HepG2 (cell line): ENCODE measurements around the gene CPLANE1. TPM values are rescaled to one million over a fixed set of nuclear protein-coding genes. Genes with fewer than 3 reads are reported as not detected.

ENCODE experiments used
- ATAC-seq: fragments of 200-7000 bp; cut with Tn5 transposase; 3 replicates; pipeline ENCODE4 v1.9.1; 2020; ENCODE audit warnings: mild to moderate bottlenecking, moderate library complexity
- BruUV-seq: library from RNA; stranded (reverse); fragments of 400-500 nt; replicated peaks from 2 replicates; lab custom pipeline; 2021; lab: Mats Ljungman, UMichigan
- CTCF ChIA-PET: fragments of 300-600 bp; formaldehyde crosslinking; extraction: SDS; loops from one replicate; lab custom pipeline; 2021; ENCODE audit warnings: low total read pairs, inconsistent platforms, low intra/inter-chr PET ratio; lab: Yijun Ruan, JAX
- POLR2A ChIA-PET: fragments of 350-600 bp; sonication (Branson Sonifier 250); formaldehyde crosslinking; loops from one replicate; lab custom pipeline; 2020; ENCODE audit warnings: antibody characterized with exemption, inconsistent platforms; lab: Yijun Ruan, JAX
- DNase-seq: peaks from one replicate; pipeline ENCODE4 v3.0.0-alpha.2; 2015; ENCODE audit warnings: low spot score
- FAIRE-seq: peaks from 3 replicates; lab custom pipeline; 2011; peaks lifted over from hg19 to GRCh38; lab: Jason Lieb, UNC
- H2AFZ ChIP-seq: one replicate; pipeline ENCODE4 v1.6.1; 2011; ENCODE audit warnings: low read length, inconsistent platforms
- H3K27ac ChIP-seq: fragments of 300-600 bp; 3 replicates; pipeline ENCODE4 v1.8.0; 2011; ENCODE audit warnings: mixed run types, mild to moderate bottlenecking, mixed read lengths, low read length, inconsistent platforms; ENCODE audit not compliant: insufficient read depth; ENCODE audit errors: extremely low read length
- H3K27me3 ChIP-seq, 2 experiments: fragments of 200-600 bp in 1 of 2; 2 replicates in 1 of 2; 3 replicates in 1 of 2; pipeline versions ENCODE4 v1.6.0 to v1.8.0; 2011; ENCODE audit warnings: low read length in 2 of 2, mild to moderate bottlenecking in 2 of 2, moderate library complexity in 2 of 2, inconsistent platforms in 1 of 2; ENCODE audit not compliant: insufficient read depth in 2 of 2, control insufficient read depth in 1 of 2
- H3K36me3 ChIP-seq, 2 experiments: fragments of 200-600 bp in 1 of 2; replicated peaks in 1 of 2; 2 replicates in 1 of 2; 3 replicates in 1 of 2; pipeline versions ENCODE4 v1.5.1 to v1.8.0; 2011; ENCODE audit warnings: low read length in 2 of 2, inconsistent platforms in 1 of 2; ENCODE audit not compliant: insufficient read depth in 2 of 2, control insufficient read depth in 1 of 2
- H3K4me1 ChIP-seq: 2 replicates; pipeline ENCODE4 v1.5.1; 2012; ENCODE audit warnings: low read length, inconsistent platforms; ENCODE audit not compliant: insufficient read depth
- H3K4me2 ChIP-seq: 2 replicates; pipeline ENCODE4 v1.6.0; 2011; ENCODE audit warnings: low read depth, low read length, inconsistent platforms
- H3K4me3 ChIP-seq, 3 experiments: fragments of 200-600 bp in 1 of 3; sonication (generic), shearing (Covaris generic) in 1 of 3; replicated peaks in 1 of 3; 2 replicates each; pipeline ENCODE4 v1.5.1; 2011 to 2016; ENCODE audit warnings: low read length in 3 of 3, inconsistent platforms in 2 of 3, low read depth in 2 of 3, mild to moderate bottlenecking in 2 of 3, control low read depth in 1 of 3, mixed read lengths in 1 of 3; ENCODE audit not compliant: insufficient read depth in 1 of 3
- H3K79me2 ChIP-seq: one replicate; pipeline ENCODE4 v1.6.1; 2011; ENCODE audit warnings: low read length, inconsistent platforms; ENCODE audit not compliant: insufficient read depth
- H3K9ac ChIP-seq: 2 replicates; pipeline ENCODE4 v1.6.0; 2011; ENCODE audit warnings: mild to moderate bottlenecking, low read depth, low read length, inconsistent platforms; ENCODE audit not compliant: insufficient read depth
- H3K9me3 ChIP-seq: 2 replicates; pipeline ENCODE4 v1.5.1; 2012; ENCODE audit warnings: mild to moderate bottlenecking, low read length
- H4K20me1 ChIP-seq: 2 replicates; pipeline ENCODE4 v1.6.0; 2011; ENCODE audit warnings: inconsistent platforms, mild to moderate bottlenecking, low read length, moderate library complexity; ENCODE audit not compliant: insufficient read depth
- BATF2 ChIP-seq: sonication (generic); formaldehyde crosslinking; IDR thresholded peaks from 2 replicates; pipeline ENCODE4 v1.8.0; 2022; ENCODE audit warnings: mild to moderate bottlenecking, missing genetic modification reagents, moderate library complexity
- ELK4 ChIP-seq: sonication (generic); formaldehyde crosslinking; IDR thresholded peaks from 2 replicates; pipeline ENCODE4 v1.9.0; 2021; ENCODE audit warnings: missing genetic modification reagents, borderline replicate concordance
- EZH2 ChIP-seq: conservative IDR thresholded peaks from 2 replicates; pipeline ENCODE4 v1.6.1; 2012; ENCODE audit warnings: mild to moderate bottlenecking, low read depth, low read length, moderate library complexity
- ISL2 ChIP-seq: sonication (generic); formaldehyde crosslinking; IDR thresholded peaks from 2 replicates; pipeline ENCODE4 v1.5.0; 2020; ENCODE audit warnings: missing genetic modification reagents
- MEIS1 ChIP-seq: sonication (generic); formaldehyde crosslinking; IDR thresholded peaks from 2 replicates; pipeline ENCODE4 v1.9.0; 2021; ENCODE audit warnings: mild to moderate bottlenecking, missing genetic modification reagents, moderate library complexity, borderline replicate concordance
- MYPOP ChIP-seq: sonication (generic); formaldehyde crosslinking; IDR thresholded peaks from 2 replicates; pipeline ENCODE4 v1.8.1; 2023; ENCODE audit warnings: mild to moderate bottlenecking, moderate library complexity, missing genetic modification reagents
- NFKBIZ ChIP-seq: IDR thresholded peaks from 2 replicates; pipeline ENCODE4 v1.6.1; 2018; ENCODE audit warnings: missing genetic modification reagents, missing compliant biosample characterization
- PATZ1 ChIP-seq: sonication (generic); formaldehyde crosslinking; IDR thresholded peaks from 2 replicates; pipeline ENCODE4 v1.4.0; 2020; ENCODE audit warnings: missing genetic modification reagents
- PBX2 ChIP-seq: IDR thresholded peaks from 2 replicates; pipeline ENCODE4 v1.6.1; 2016; ENCODE audit warnings: control low read depth
- RFX1 ChIP-seq: fragments of 450-650 bp; IDR thresholded peaks from 2 replicates; pipeline ENCODE4 v1.6.1; 2017
- SNAPC2 ChIP-seq: sonication (generic); formaldehyde crosslinking; IDR thresholded peaks from 2 replicates; pipeline ENCODE4 v1.8.1; 2022; ENCODE audit warnings: mild to moderate bottlenecking, missing genetic modification reagents
- ZMYM2 ChIP-seq: sonication (generic); formaldehyde crosslinking; IDR thresholded peaks from 2 replicates; pipeline ENCODE4 v1.8.0; 2022; ENCODE audit warnings: mild to moderate bottlenecking, missing genetic modification reagents
- ZNF574 ChIP-seq: sonication (generic); formaldehyde crosslinking; IDR thresholded peaks from 2 replicates; pipeline ENCODE4 v1.4.0; 2020; ENCODE audit warnings: missing genetic modification reagents
- ZNF577 ChIP-seq: sonication (generic); formaldehyde crosslinking; IDR thresholded peaks from 2 replicates; pipeline ENCODE4 v1.4.0; 2020; ENCODE audit warnings: mild to moderate bottlenecking, low read depth, missing genetic modification reagents, borderline replicate concordance
- ZNF777 ChIP-seq: sonication (generic); formaldehyde crosslinking; IDR thresholded peaks from 2 replicates; pipeline ENCODE4 v1.4.0; 2020; ENCODE audit warnings: missing genetic modification reagents
- WGBS: methylation state at CpG from one replicate; pipeline ENCODE4 v1.1.6; 2017; ENCODE audit warnings: low lambda C conversion rate; 5-methylcytosine and 5-hydroxymethylcytosine counted together
- in situ Hi-C: cut with HindIII; loops from 2 replicates; pipeline ENCODE4 v1.10.0; 2017; ENCODE audit warnings: low pct_unique_long_range_greater_than_20kb; ENCODE audit not compliant: extremely low pct_ligation_motif_present
- intact Hi-C: fragments of 100-400 bp; cut with micrococcal nuclease; formaldehyde crosslinking; loops from one replicate; pipeline ENCODE4 v1.10.0; 2022; ENCODE audit not compliant: unreplicated experiment
- polyA plus RNA-seq, 8 experiments: library from polyadenylated mRNA; depleted of rRNA in 3 of 8; stranded (reverse) in 7 of 8; unstranded in 1 of 8; fragments of >200 nt; fragmentation: Illumina TruSeq in 4 of 8; extraction: Trizol in 4 of 8; gene quantifications; 2 replicates each; pipeline versions ENCODE4 v1.2.1 to v1.2.3, GENCODE V29; 2011 to 2016; ENCODE audit warnings: low read depth in 4 of 8, missing spikeins in 1 of 8, mixed read lengths in 1 of 8; ENCODE audit not compliant: insufficient read depth in 1 of 8
- total RNA-seq, 5 experiments: library from RNA; depleted of rRNA; stranded (reverse); fragments of >200 nt; fragmentation: Illumina TruSeq; extraction: Trizol; gene quantifications; 2 replicates each; pipeline ENCODE4 v1.2.3, GENCODE V29; 2016; ENCODE audit warnings: low read depth in 1 of 5

CPLANE1 gene
- total and polyA plus RNA-seq, 2 of the 13 experiments (the other 11 are each of a cell fraction or from before 2014, with no cell fraction given) = 6.3 to 9.9 TPM

GRCh38 chr5:37121027-37121426 lies 128.1 kb downstream of the CPLANE1 start (continued):
- TF ChIP-seq ELK4 (CRISPR knock-in tag) = no peak

GRCh38 chr5:37120270-37120669 lies 128.9 kb downstream of the CPLANE1 start:
- CTCF ChIA-PET = no interaction called here
- in situ Hi-C loops (no loop called here), intact Hi-C loops (no loop called here)
- Histone ChIP-seq H3K9me3 (no peaks in the 10 kb centered on the region), H3K4me2 (no peak overlapping the region), H3K27ac (no peak overlapping the region), H4K20me1 (no peaks in the 10 kb centered on the region), H3K27me3 (no peaks in the 10 kb centered on the region), H3K9ac (no peak overlapping the region), H3K4me3 (no peak overlapping the region), H3K4me1 (no peaks in the 10 kb centered on the region), H2AFZ (no peak overlapping the region), H3K79me2 (no peaks in the 10 kb centered on the region), H3K36me3 (peaks cover 0 to 12% of the 10 kb centered on the region in 2 experiments; a peak in 2 of 5 replicates)
- no TSS peak for BruUV-seq
- 80% methylated on average over 5 of the region's 5 CpGs for WGBS
- ATAC-seq (no peak), DNase-seq (no peak), FAIRE-seq (no peak)
- POLR2A ChIA-PET = no interaction called here
- TF ChIP-seq ZNF574 (CRISPR knock-in tag) (no peak), MYPOP (CRISPR knock-in tag) (no peak), ZNF577 (CRISPR knock-in tag) (no peak), ZMYM2 (CRISPR knock-in tag) (no peak), NFKBIZ (CRISPR knock-in tag) (no peak), PBX2 (CRISPR knock-in tag) (no peak), EZH2 (no peak), MEIS1 (CRISPR knock-in tag) (no peak), RFX1 (no peak), ZNF777 (CRISPR knock-in tag) (no peak), PATZ1 (CRISPR knock-in tag) (no peak), SNAPC2 (no peak), ISL2 (no peak), BATF2 (CRISPR knock-in tag) (no peak)
